ENCODE results near the gene NTSR1. TPM values are rescaled to one million over a fixed set of nuclear protein-coding genes. Genes with fewer than 3 reads are reported as not detected.

NTSR1 gene
- total RNA-seq, 2 experiments from 2014 or later, result not detected

GRCh38 chr20:62753626-62754025 lies 45.0 kb downstream of the NTSR1 start:
- no peak overlapping the region for H3K4me3 Mint-ChIP-seq
- no peaks in the 10 kb centered on the region for H3K4me1 Mint-ChIP-seq (ENCODE audit: low read depth)
- CTCF ChIA-PET, result no interaction called here
- H3K27me3 Mint-ChIP-seq, result peaks cover 8% of the 10 kb centered on the region
- H3K27ac Mint-ChIP-seq, result no peak overlapping the region
- H3K36me3 Mint-ChIP-seq, result no peaks in the 10 kb centered on the region
- POLR2A ChIA-PET, result no interaction called here
- intact Hi-C loops (cut with micrococcal nuclease), result no loop called here
- no peaks in the 10 kb centered on the region for H3K9me3 Mint-ChIP-seq
- DNase-seq, result no peak

GRCh38 chr20:62754122-62754990 lies 45.7 kb downstream of the NTSR1 start:
- ChIA-PET POLR2A (no interaction called here), CTCF (no interaction called here)
- peaks cover 8% of the 10 kb centered on the region for H3K27me3 Mint-ChIP-seq
- no peak for DNase-seq
- intact Hi-C loops (cut with micrococcal nuclease), result no loop called here
- no peak overlapping the region for H3K4me3 Mint-ChIP-seq
- no peaks in the 10 kb centered on the region for H3K9me3 Mint-ChIP-seq
- H3K36me3 Mint-ChIP-seq, result no peaks in the 10 kb centered on the region
- no peak overlapping the region for H3K27ac Mint-ChIP-seq
- no peaks in the 10 kb centered on the region for H3K4me1 Mint-ChIP-seq (ENCODE audit: low read depth)

GRCh38 chr20:62754991-62755356 lies 46.3 kb downstream of the NTSR1 start:
- intact Hi-C loops (cut with micrococcal nuclease), result no loop called here
- Mint-ChIP-seq H3K27me3 (peaks cover 8% of the 10 kb centered on the region), H3K4me3 (no peak overlapping the region), H3K27ac (no peak overlapping the region), H3K9me3 (no peaks in the 10 kb centered on the region), H3K4me1 (ENCODE audit: low read depth) (no peaks in the 10 kb centered on the region), H3K36me3 (no peaks in the 10 kb centered on the region)
- CTCF ChIA-PET, result no interaction called here
- POLR2A ChIA-PET, result no interaction called here
- no peak for DNase-seq

- Mint-ChIP-seq H3K27me3 (peaks cover 8% of the 10 kb centered on the region), H3K36me3 (no peaks in the 10 kb centered on the region), H3K4me1 (ENCODE audit: low read depth) (no peaks in the 10 kb centered on the region), H3K4me3 (no peak overlapping the region), H3K9me3 (no peaks in the 10 kb centered on the region), H3K27ac (no peak overlapping the region)
- intact Hi-C loops (cut with micrococcal nuclease), result no loop called here
- DNase-seq, result no peak
- CTCF ChIA-PET, result no interaction called here
- POLR2A ChIA-PET, result no interaction called here
Measured at GRCh38 chr20:62755817-62756724, 47.4 kb downstream of the NTSR1 start.

- CTCF ChIA-PET, result interaction anchor here (0.7 kb wide), 1 partner anchor 258 kb away, joined by 3 read pairs; no protein-coding TSS in a partner anchor
- no peak overlapping the region for H3K4me3 Mint-ChIP-seq
- H3K27me3 Mint-ChIP-seq, result peaks cover 8% of the 10 kb centered on the region
- H3K27ac Mint-ChIP-seq, result no peak overlapping the region
- no peak for DNase-seq
- H3K36me3 Mint-ChIP-seq, result no peaks in the 10 kb centered on the region
- no peaks in the 10 kb centered on the region for H3K9me3 Mint-ChIP-seq
- POLR2A ChIA-PET, result no interaction called here
- H3K4me1 Mint-ChIP-seq (ENCODE audit: low read depth), result no peaks in the 10 kb centered on the region
- intact Hi-C loops (cut with micrococcal nuclease), result no loop called here
Measured at GRCh38 chr20:62758226-62758912, 49.7 kb downstream of the NTSR1 start.

- H3K27ac Mint-ChIP-seq, result no peak overlapping the region
- H3K4me3 Mint-ChIP-seq, result no peak overlapping the region
- ChIA-PET POLR2A (no interaction called here), CTCF (no interaction called here)
- intact Hi-C loops (cut with micrococcal nuclease), result no loop called here
- no peaks in the 10 kb centered on the region for H3K4me1 Mint-ChIP-seq (ENCODE audit: low read depth)
- H3K27me3 Mint-ChIP-seq, result peaks cover 8% of the 10 kb centered on the region
- no peak for DNase-seq
- H3K9me3 Mint-ChIP-seq, result no peaks in the 10 kb centered on the region
- H3K36me3 Mint-ChIP-seq, result no peaks in the 10 kb centered on the region
Measured at GRCh38 chr20:62759981-62760431, 51.4 kb downstream of the NTSR1 start.

GRCh38 chr20:62760471-62760855 lies 51.8 kb downstream of the NTSR1 start:
- intact Hi-C loops (cut with micrococcal nuclease), result no loop called here
- CTCF ChIA-PET, result no interaction called here
- H3K9me3 Mint-ChIP-seq, result no peaks in the 10 kb centered on the region
- DNase-seq, result no peak
- peaks cover 8% of the 10 kb centered on the region for H3K27me3 Mint-ChIP-seq
- POLR2A ChIA-PET, result no interaction called here
- H3K36me3 Mint-ChIP-seq, result no peaks in the 10 kb centered on the region
- H3K27ac Mint-ChIP-seq, result no peak overlapping the region
- H3K4me1 Mint-ChIP-seq (ENCODE audit: low read depth), result no peaks in the 10 kb centered on the region
- H3K4me3 Mint-ChIP-seq, result no peak overlapping the region

GRCh38 chr20:62760856-62761758 lies 52.5 kb downstream of the NTSR1 start:
- H3K27ac Mint-ChIP-seq, result no peak overlapping the region
- no peaks in the 10 kb centered on the region for H3K36me3 Mint-ChIP-seq
- H3K4me1 Mint-ChIP-seq (ENCODE audit: low read depth), result no peaks in the 10 kb centered on the region
- ChIA-PET CTCF (no interaction called here), POLR2A (no interaction called here)
- intact Hi-C loops (cut with micrococcal nuclease), result no loop called here
- no peak overlapping the region for H3K4me3 Mint-ChIP-seq
- peaks cover 7% of the 10 kb centered on the region for H3K27me3 Mint-ChIP-seq
- H3K9me3 Mint-ChIP-seq, result no peaks in the 10 kb centered on the region
- no peak for DNase-seq

GRCh38 chr20:62761759-62762131 lies 53.1 kb downstream of the NTSR1 start:
- no peak for DNase-seq
- Mint-ChIP-seq H3K4me1 (ENCODE audit: low read depth) (no peaks in the 10 kb centered on the region), H3K4me3 (no peak overlapping the region), H3K27ac (no peak overlapping the region), H3K36me3 (no peaks in the 10 kb centered on the region), H3K27me3 (peaks cover 5% of the 10 kb centered on the region), H3K9me3 (no peaks in the 10 kb centered on the region)
- CTCF ChIA-PET, result no interaction called here
- intact Hi-C loops (cut with micrococcal nuclease), result no loop called here
- POLR2A ChIA-PET, result no interaction called here

- no peaks in the 10 kb centered on the region for H3K9me3 Mint-ChIP-seq
- DNase-seq, result no peak
- ChIA-PET POLR2A (no interaction called here), CTCF (no interaction called here)
- H3K27me3 Mint-ChIP-seq, result peaks cover 3% of the 10 kb centered on the region
- no peak overlapping the region for H3K27ac Mint-ChIP-seq
- no peak overlapping the region for H3K4me3 Mint-ChIP-seq
- H3K4me1 Mint-ChIP-seq (ENCODE audit: low read depth), result no peaks in the 10 kb centered on the region
- H3K36me3 Mint-ChIP-seq, result no peaks in the 10 kb centered on the region
- intact Hi-C loops (cut with micrococcal nuclease), result no loop called here
Measured at GRCh38 chr20:62762376-62762775, 53.7 kb downstream of the NTSR1 start.

- H3K27ac Mint-ChIP-seq, result no peak overlapping the region
- intact Hi-C loops (cut with micrococcal nuclease), result no loop called here
Measured at GRCh38 chr20:62762801-62763368, 54.2 kb downstream of the NTSR1 start.

More at GRCh38 chr20:62762801-62763368, 54.2 kb downstream of the NTSR1 start:
- Mint-ChIP-seq H3K36me3 (no peaks in the 10 kb centered on the region), H3K4me1 (ENCODE audit: low read depth) (no peaks in the 10 kb centered on the region), H3K27me3 (no peaks in the 10 kb centered on the region), H3K9me3 (no peaks in the 10 kb centered on the region), H3K4me3 (no peak overlapping the region)
- CTCF ChIA-PET, result no interaction called here
- POLR2A ChIA-PET, result no interaction called here
- no peak for DNase-seq

Measured in activated CD4-positive, alpha-beta memory T cell treated with anti-CD3 and anti-CD28 coated beads for 36 hours (primary cell).